ENCODE results near the gene PCDHGA5. TPM values are rescaled to one million over a fixed set of nuclear protein-coding genes. Genes with fewer than 3 reads are reported as not detected.

The PCDHGA5 gene
- total RNA-seq, 4 donors from 2014 or later: 2.5 to 4.1 (median 3.4) TPM; not detected in 1

- Histone ChIP-seq H3K27ac (no peak within 1 kb of the TSS), H3K9me3 (peaks cover 54 to 84% of the 10 kb centered on the region in 2 donors), H3K36me3 (no peaks in the 10 kb centered on the region), H3K4me3 (peak within 1 kb of the TSS in 1 of 4 donors; percentile 21), H3K27me3 (peaks cover 13% of the 10 kb centered on the region), H3K4me1 (no peaks in the 10 kb centered on the region)
- WGBS, 2 donors (ENCODE audit: low coverage in 1 of 2): 9 to 32% methylated on average over 7 to 37 of the region's 37 CpGs
- in situ Hi-C loops (cut with MboI; ENCODE audit: low pct_ligation_motif_present in 1 of 4, low pct_unique_long_range_greater_than_20kb in 1 of 4, low sequenced_read_pairs in 3 of 4): loop anchor here in 1 of 4 donors (25.0 kb wide), 1 partner anchor 170 kb away; the partner anchor contains the start of genes PCDHB12, PCDHB13 and PCDHB14
- TF ChIP-seq POLR2AphosphoS5 (IDR thresholded peaks at IDR 0.05): no peak
- TF ChIP-seq POLR2A (IDR thresholded peaks at IDR 0.05): no peak
- no peak for TF ChIP-seq CTCF (IDR thresholded peaks at IDR 0.05)
- no peak for TF ChIP-seq EP300 (IDR thresholded peaks at IDR 0.05; ENCODE audit: low read depth)
- intact Hi-C loops (cut with DNase I; ENCODE audit: low total_unique reads): no loop called here
- no peak for DNase-seq
Measured at GRCh38 chr5:141382469-141383294, 18.7 kb downstream of the PCDHGA5 start, which contains the start of gene PCDHGA7. Gene PCDHGA7, plus strand, starts transcription at chr5:141382742. Its CDS starts 158 bp downstream, at chr5:141382900.

GRCh38 chr5:141383345-141383744 lies 19.4 kb downstream of the PCDHGA5 start:
- in situ Hi-C loops (cut with MboI; ENCODE audit: low pct_ligation_motif_present in 1 of 4, low pct_unique_long_range_greater_than_20kb in 1 of 4, low sequenced_read_pairs in 3 of 4) (loop anchor here in 1 of 4 donors (25.0 kb wide), 1 partner anchor 171 kb away; the partner anchor contains the start of genes PCDHB12, PCDHB13 and PCDHB14), intact Hi-C loops (cut with DNase I; ENCODE audit: low total_unique reads) (no loop called here)
- Histone ChIP-seq H3K4me1 (no peaks in the 10 kb centered on the region), H3K27ac (no peak overlapping the region), H3K27me3 (peaks cover 13% of the 10 kb centered on the region), H3K36me3 (no peaks in the 10 kb centered on the region), H3K4me3 (no peak overlapping the region), H3K9me3 (peaks cover 51 to 79% of the 10 kb centered on the region in 2 donors)
- no peak for TF ChIP-seq CTCF (IDR thresholded peaks at IDR 0.05)
- no peak for TF ChIP-seq POLR2A (IDR thresholded peaks at IDR 0.05)
- no peak for TF ChIP-seq POLR2AphosphoS5 (IDR thresholded peaks at IDR 0.05)
- no peak for TF ChIP-seq EP300 (IDR thresholded peaks at IDR 0.05; ENCODE audit: low read depth)
- DNase-seq: no peak
- whole genome bisulfite sequencing, 2 donors (ENCODE audit: low coverage in 1 of 2): 50 to 67% methylated on average over 8 to 21 of the region's 21 CpGs

GRCh38 chr5:141384471-141385267 lies 20.7 kb downstream of the PCDHGA5 start:
- TF ChIP-seq CTCF (IDR thresholded peaks at IDR 0.05): no peak
- no peak for TF ChIP-seq POLR2A (IDR thresholded peaks at IDR 0.05)
- no peak for TF ChIP-seq POLR2AphosphoS5 (IDR thresholded peaks at IDR 0.05)
- TF ChIP-seq EP300 (IDR thresholded peaks at IDR 0.05; ENCODE audit: low read depth): no peak
- no peaks in the 10 kb centered on the region for H3K36me3 ChIP-seq
- no peaks in the 10 kb centered on the region for H3K4me1 ChIP-seq
- peaks cover 13% of the 10 kb centered on the region for H3K27me3 ChIP-seq
- in situ Hi-C loops (cut with MboI; ENCODE audit: low pct_ligation_motif_present in 1 of 4, low pct_unique_long_range_greater_than_20kb in 1 of 4, low sequenced_read_pairs in 3 of 4) (loop anchor here in 1 of 4 donors (25.0 kb wide), 1 partner anchor 172 kb away; the partner anchor contains the start of genes PCDHB12, PCDHB13 and PCDHB14), intact Hi-C loops (cut with DNase I; ENCODE audit: low total_unique reads) (no loop called here)
- no peak overlapping the region for H3K27ac ChIP-seq
- whole genome bisulfite sequencing, 2 donors (ENCODE audit: low coverage in 1 of 2): 70 to 76% methylated on average over 2 to 42 of the region's 43 CpGs
- DNase-seq: no peak
- peaks cover 64 to 84% of the 10 kb centered on the region in 2 donors for H3K9me3 ChIP-seq
- H3K4me3 ChIP-seq: no peak overlapping the region

All from transverse colon (tissue), 4 donors.